HG02759 (cell line): ENCODE measurements around the gene CACNA1A.
"Not testable (repeated sequence)": the region's sequence is repeated elsewhere in the genome, so short reads cannot be mapped to it uniquely, and the experiment has no call there.

Experiments
- ATAC-seq: cut with Tn5 transposase; IDR thresholded peaks from one replicate; pipeline ENCODE4 v1.9.1; 2021; ENCODE audit warnings: mild to moderate bottlenecking, moderate library complexity; ENCODE audit not compliant: unreplicated experiment

CACNA1A gene

GRCh38 chr19:13427273-13428051 lies 78.8 kb downstream of the CACNA1A start:
- ATAC-seq = no peak

- not testable (repeated sequence) for ATAC-seq
Measured at GRCh38 chr19:13425875-13426274, 80.4 kb downstream of the CACNA1A start.

- ATAC-seq = no peak
Measured at GRCh38 chr19:13425151-13425550, 81.1 kb downstream of the CACNA1A start.

- ATAC-seq = no peak
Measured at GRCh38 chr19:13420780-13421179, 85.5 kb downstream of the CACNA1A start.

- ATAC-seq = no peak
Measured at GRCh38 chr19:13417054-13417453, 89.2 kb downstream of the CACNA1A start.

GRCh38 chr19:13411899-13412298 lies 94.4 kb downstream of the CACNA1A start:
- no peak for ATAC-seq

- no peak for ATAC-seq
Measured at GRCh38 chr19:13410946-13411345, 95.3 kb downstream of the CACNA1A start.

GRCh38 chr19:13408889-13409518 lies 97.3 kb downstream of the CACNA1A start:
- ATAC-seq = no peak

- no peak for ATAC-seq
Measured at GRCh38 chr19:13404236-13404635, 102.0 kb downstream of the CACNA1A start.

GRCh38 chr19:13401388-13401787 lies 104.9 kb downstream of the CACNA1A start:
- no peak for ATAC-seq

- no peak for ATAC-seq
Measured at GRCh38 chr19:13400296-13400695, 106.0 kb downstream of the CACNA1A start.

- no peak for ATAC-seq
Measured at GRCh38 chr19:13399746-13400145, 106.5 kb downstream of the CACNA1A start.

GRCh38 chr19:13398780-13399726 lies 107.2 kb downstream of the CACNA1A start:
- no peak for ATAC-seq

GRCh38 chr19:13398182-13398581 lies 108.1 kb downstream of the CACNA1A start:
- ATAC-seq = no peak

GRCh38 chr19:13396250-13397080 lies 109.8 kb downstream of the CACNA1A start:
- ATAC-seq = no peak

- no peak for ATAC-seq
Measured at GRCh38 chr19:13382633-13382938, 123.7 kb downstream of the CACNA1A start.

GRCh38 chr19:13381827-13382632 lies 124.2 kb downstream of the CACNA1A start:
- ATAC-seq = no peak

- no peak for ATAC-seq
Measured at GRCh38 chr19:13376537-13376936, 129.7 kb downstream of the CACNA1A start.

GRCh38 chr19:13373599-13373998 lies 132.7 kb downstream of the CACNA1A start:
- ATAC-seq = no peak

- ATAC-seq = no peak
Measured at GRCh38 chr19:13370948-13371347, 135.3 kb downstream of the CACNA1A start.
